ENCODE data around the gene NEK11.

DNA sequence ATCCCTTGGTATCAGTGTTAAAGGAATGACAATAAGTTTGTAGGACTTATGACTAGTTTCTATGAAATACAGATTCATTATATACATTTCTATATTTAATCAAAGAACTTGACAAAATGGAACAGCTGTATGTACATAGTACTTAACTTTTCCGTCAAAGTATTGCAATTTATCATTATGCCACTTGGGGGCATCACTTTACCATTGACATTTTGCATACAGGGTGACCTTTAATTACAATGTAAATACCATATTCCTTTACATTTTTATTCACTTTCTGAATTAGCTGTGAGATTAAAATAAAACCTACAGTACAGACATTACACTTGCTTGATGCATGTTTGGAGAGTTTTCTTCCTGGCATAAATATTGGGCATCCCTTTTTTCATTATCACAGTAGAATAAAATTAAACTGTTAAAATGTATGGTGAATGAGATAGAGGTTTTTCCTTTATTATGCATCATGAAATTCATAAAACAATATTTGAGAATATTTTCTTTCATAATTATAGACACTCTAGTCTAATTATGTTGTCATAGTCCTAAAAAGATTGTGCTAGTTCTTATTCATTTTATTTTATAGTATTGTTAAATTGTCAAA, 6.9 kb downstream of the NEK11 start:
- TF ChIP-seq, protein P1, sequence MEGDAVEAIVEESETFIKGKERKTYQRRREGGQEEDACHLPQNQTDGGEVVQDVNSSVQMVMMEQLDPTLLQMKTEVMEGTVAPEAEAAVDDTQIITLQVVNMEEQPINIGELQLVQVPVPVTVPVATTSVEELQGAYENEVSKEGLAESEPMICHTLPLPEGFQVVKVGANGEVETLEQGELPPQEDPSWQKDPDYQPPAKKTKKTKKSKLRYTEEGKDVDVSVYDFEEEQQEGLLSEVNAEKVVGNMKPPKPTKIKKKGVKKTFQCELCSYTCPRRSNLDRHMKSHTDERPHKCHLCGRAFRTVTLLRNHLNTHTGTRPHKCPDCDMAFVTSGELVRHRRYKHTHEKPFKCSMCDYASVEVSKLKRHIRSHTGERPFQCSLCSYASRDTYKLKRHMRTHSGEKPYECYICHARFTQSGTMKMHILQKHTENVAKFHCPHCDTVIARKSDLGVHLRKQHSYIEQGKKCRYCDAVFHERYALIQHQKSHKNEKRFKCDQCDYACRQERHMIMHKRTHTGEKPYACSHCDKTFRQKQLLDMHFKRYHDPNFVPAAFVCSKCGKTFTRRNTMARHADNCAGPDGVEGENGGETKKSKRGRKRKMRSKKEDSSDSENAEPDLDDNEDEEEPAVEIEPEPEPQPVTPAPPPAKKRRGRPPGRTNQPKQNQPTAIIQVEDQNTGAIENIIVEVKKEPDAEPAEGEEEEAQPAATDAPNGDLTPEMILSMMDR (IDR thresholded peaks at IDR 0.05), result peak in 5 of 6 experiments; percentile 46 to 69 (median 52)
- TF ChIP-seq POLR2A (IDR thresholded peaks at IDR 0.05), result no peak
